HG02852 (cell line): Measurements from ENCODE around the gene DNASE1L2.
"Not testable (repeated sequence)": the region's sequence is repeated elsewhere in the genome, so short reads cannot be mapped to it uniquely, and the experiment has no call there.

Experiments used
- ATAC-seq: cut with Tn5 transposase; IDR thresholded peaks from one replicate; pipeline ENCODE4 v1.9.1; 2021; ENCODE audit warnings: mild to moderate bottlenecking, moderate library complexity; ENCODE audit not compliant: unreplicated experiment

Gene DNASE1L2

GRCh38 chr16:2203119-2203688 is 33.0 kb upstream of the DNASE1L2 start:
- ATAC-seq, result not testable (repeated sequence)

GRCh38 chr16:2204416-2205103 is 31.7 kb upstream of the DNASE1L2 start:
- ATAC-seq, result no peak

GRCh38 chr16:2205104-2205966 is 30.9 kb upstream of the DNASE1L2 start, which contains the start of gene MLST8:
Gene MLST8, plus strand, starts transcription at chr16:2205454. Its CDS starts 632 bp downstream, at chr16:2206086.
- ATAC-seq, result peak; percentile 69

GRCh38 chr16:2205967-2206313 is 30.3 kb upstream of the DNASE1L2 start:
- ATAC-seq, result no peak

GRCh38 chr16:2206420-2206779 is 29.8 kb upstream of the DNASE1L2 start:
- ATAC-seq, result no peak

GRCh38 chr16:2206780-2207433 is 29.3 kb upstream of the DNASE1L2 start:
- ATAC-seq, result no peak

- no peak for ATAC-seq
Observed at GRCh38 chr16:2207872-2208271, 28.4 kb upstream of the DNASE1L2 start.

GRCh38 chr16:2208308-2208707 is 27.9 kb upstream of the DNASE1L2 start:
- ATAC-seq, result no peak

GRCh38 chr16:2208772-2209171 is 27.5 kb upstream of the DNASE1L2 start:
- no peak for ATAC-seq

- ATAC-seq, result no peak
Observed at GRCh38 chr16:2209258-2210008, 26.8 kb upstream of the DNASE1L2 start.

GRCh38 chr16:2210009-2210332 is 26.3 kb upstream of the DNASE1L2 start:
- ATAC-seq, result no peak

- ATAC-seq, result no peak
Observed at GRCh38 chr16:2210386-2211365, 25.6 kb upstream of the DNASE1L2 start, which contains the start of gene BRICD5. Gene BRICD5, minus strand, starts transcription at chr16:2210863. Its CDS starts 30 bp downstream, at chr16:2210833.

GRCh38 chr16:2211923-2212347 is 24.3 kb upstream of the DNASE1L2 start:
- ATAC-seq, result no peak

- ATAC-seq, result no peak
Observed at GRCh38 chr16:2212362-2213324, 23.6 kb upstream of the DNASE1L2 start.

GRCh38 chr16:2213817-2214718 is 22.2 kb upstream of the DNASE1L2 start:
- ATAC-seq, result peak; percentile 5

GRCh38 chr16:2214719-2214968 is 21.6 kb upstream of the DNASE1L2 start, which contains the start of gene PGP:
Gene PGP, minus strand, starts transcription at chr16:2214840. Its CDS starts 63 bp downstream, at chr16:2214777.
- peak; percentile 87 for ATAC-seq

GRCh38 chr16:2216330-2216729 is 19.9 kb upstream of the DNASE1L2 start:
- no peak for ATAC-seq
